Keratinocyte (primary cell): Measurements from ENCODE around the gene TMEM63B. TPM values are rescaled to one million over a fixed set of nuclear protein-coding genes. Genes with fewer than 3 reads are reported as not detected.

ENCODE experiments used
- DNase-seq: peaks from one replicate; pipeline ENCODE4 v3.0.0-alpha.2; 2011; ENCODE audit warnings: low read depth, missing footprints, low spot score
- FAIRE-seq: peaks from 2 replicates; lab custom pipeline; 2011; peaks lifted over from hg19 to GRCh38; lab: Jason Lieb, UNC
- H2AFZ ChIP-seq: 2 replicates; pipeline ENCODE4 v1.6.0; 2012; ENCODE audit warnings: low read length, control low read depth, inconsistent platforms; ENCODE audit not compliant: control insufficient read depth
- H3K27ac ChIP-seq: 2 replicates; pipeline ENCODE4 v1.5.1; 2011; ENCODE audit warnings: low read length; ENCODE audit not compliant: control insufficient read depth, insufficient read depth
- H3K27me3 ChIP-seq: 3 replicates; pipeline ENCODE4 v1.6.0; 2011; ENCODE audit warnings: low read length; ENCODE audit not compliant: control insufficient read depth, insufficient read depth; ENCODE audit errors: extremely low read depth
- H3K36me3 ChIP-seq, 2 experiments: 2 replicates in 1 of 2; 3 replicates in 1 of 2; pipeline ENCODE4 v1.5.1; 2011; ENCODE audit warnings: low read length in 2 of 2, mild to moderate bottlenecking in 1 of 2; ENCODE audit not compliant: control insufficient read depth in 2 of 2, insufficient read depth in 2 of 2; ENCODE audit errors: extremely low read depth in 1 of 2
- H3K4me1 ChIP-seq: 3 replicates; pipeline ENCODE4 v1.5.1; 2011; ENCODE audit warnings: low read length; ENCODE audit not compliant: control insufficient read depth, insufficient read depth; ENCODE audit errors: extremely low read depth
- H3K4me2 ChIP-seq: 3 replicates; pipeline ENCODE4 v1.6.0; 2011; ENCODE audit warnings: low read depth, low read length; ENCODE audit not compliant: control insufficient read depth, insufficient read depth; ENCODE audit errors: extremely low read depth
- H3K4me3 ChIP-seq, 3 experiments: fragments of 200-600 bp in 1 of 3; sonication (generic) in 1 of 3; 2 replicates in 2 of 3; 3 replicates in 1 of 3; pipeline ENCODE4 v1.5.1; 2011 to 2016; ENCODE audit warnings: low read length in 3 of 3, mild to moderate bottlenecking in 3 of 3, control low read depth in 2 of 3, inconsistent platforms in 1 of 3, low read depth in 1 of 3, mixed read lengths in 1 of 3, mixed run types in 1 of 3, moderate library complexity in 1 of 3; ENCODE audit not compliant: control insufficient read depth in 2 of 3, insufficient read depth in 2 of 3; ENCODE audit errors: extremely low read depth in 1 of 3
- H3K79me2 ChIP-seq: 2 replicates; pipeline ENCODE4 v1.6.0; 2012; ENCODE audit warnings: low read length; ENCODE audit not compliant: control insufficient read depth, insufficient read depth
- H3K9ac ChIP-seq: 3 replicates; pipeline ENCODE4 v1.6.0; 2011; ENCODE audit warnings: low read length; ENCODE audit not compliant: control insufficient read depth, insufficient read depth; ENCODE audit errors: extremely low read depth
- H3K9me1 ChIP-seq: 3 replicates; pipeline ENCODE4 v1.6.0; 2011; ENCODE audit warnings: low read length; ENCODE audit not compliant: control insufficient read depth, insufficient read depth; ENCODE audit errors: extremely low read depth
- H3K9me3 ChIP-seq: 2 replicates; pipeline ENCODE4 v1.5.1; 2012; ENCODE audit warnings: low read depth, low read length; ENCODE audit not compliant: control insufficient read depth
- H4K20me1 ChIP-seq: 3 replicates; pipeline ENCODE4 v1.6.0; 2011; ENCODE audit warnings: low read length; ENCODE audit not compliant: control insufficient read depth, insufficient read depth; ENCODE audit errors: extremely low read depth
- CTCF ChIP-seq, 3 experiments: IDR thresholded peaks in 1 of 3; conservative IDR thresholded peaks in 1 of 3; optimal IDR thresholded peaks in 1 of 3; 2 replicates in 2 of 3; 3 replicates in 1 of 3; pipeline versions ENCODE3 to v1.5.1; 2011; ENCODE audit warnings: low read length in 3 of 3, mild to moderate bottlenecking in 3 of 3, moderate library complexity in 2 of 3, control low read depth in 1 of 3, inconsistent platforms in 1 of 3; ENCODE audit not compliant: insufficient read depth in 2 of 3; ENCODE audit errors: extremely low read depth in 1 of 3
- EZH2 ChIP-seq: IDR thresholded peaks from one replicate; pipeline ENCODE4 v1.6.1; 2012; ENCODE audit warnings: inconsistent platforms, mild to moderate bottlenecking, low read length, moderate library complexity
- dilution Hi-C: fragments of 300-500 bp; cut with MboI; formaldehyde crosslinking; loops from one replicate; pipeline ENCODE4 v1.7.0; 2020; ENCODE audit warnings: low sequenced_read_pairs; ENCODE audit not compliant: extremely low pct_ligation_motif_present
- polyA plus RNA-seq, 5 experiments: library from polyadenylated mRNA; depleted of rRNA in 3 of 5; stranded (reverse) in 3 of 5; stranded (forward) in 1 of 5; unstranded in 1 of 5; fragments of >200 nt; gene quantifications; 1 replicate in 1 of 5; 2 replicates in 3 of 5; 3 replicates in 1 of 5; pipeline versions ENCODE4 v1.2.1 to v1.2.3, GENCODE V29; 2011 to 2012; ENCODE audit warnings: missing spikeins in 2 of 5, low read depth in 1 of 5, low replicate concordance in 1 of 5

Gene TMEM63B
- polyA plus RNA-seq, 1 donor (not counting 4 experiments of a cell fraction or from before 2014, with no cell fraction given), result 64.8 TPM

GRCh38 chr6:44147256-44147655 is 19.9 kb downstream of the TMEM63B start:
- dilution Hi-C loops, result no loop called here
- no peaks in the 10 kb centered on the region for H4K20me1 ChIP-seq
- H3K36me3 ChIP-seq, result peaks cover 51 to 53% of the 10 kb centered on the region in 2 experiments
- H3K27me3 ChIP-seq, result no peaks in the 10 kb centered on the region
- no peaks in the 10 kb centered on the region for H3K9me3 ChIP-seq
- H3K9ac ChIP-seq, result no peak overlapping the region
- FAIRE-seq (no peak), DNase-seq (no peak)
- no peaks in the 10 kb centered on the region for H3K79me2 ChIP-seq
- no peaks in the 10 kb centered on the region for H3K4me1 ChIP-seq
- no peaks in the 10 kb centered on the region for H3K9me1 ChIP-seq
- no peak overlapping the region for H2AFZ ChIP-seq
- TF ChIP-seq CTCF (optimal IDR thresholded peaks at IDR 0.05 in 1 of 3, IDR thresholded peaks at IDR 0.05 in 1 of 3, conservative IDR thresholded peaks at IDR 0.05 in 1 of 3; ENCODE audit: extremely low read depth in 1 of 3, insufficient read depth in 2 of 3, low read length in 3 of 3) (no peak), EZH2 (no peak)
- H3K27ac ChIP-seq, result no peak overlapping the region
- H3K4me3 ChIP-seq, result no peak overlapping the region
- no peak overlapping the region for H3K4me2 ChIP-seq

GRCh38 chr6:44148306-44148705 is 21.0 kb downstream of the TMEM63B start:
- no peak for DNase-seq
- Histone ChIP-seq H3K27me3 (no peaks in the 10 kb centered on the region), H3K27ac (no peak overlapping the region), H4K20me1 (no peaks in the 10 kb centered on the region), H3K36me3 (peaks cover 54 to 56% of the 10 kb centered on the region in 2 experiments), H3K4me1 (no peaks in the 10 kb centered on the region), H2AFZ (no peak overlapping the region), H3K4me3 (no peak overlapping the region), H3K9me3 (no peaks in the 10 kb centered on the region), H3K4me2 (no peak overlapping the region), H3K9ac (no peak overlapping the region), H3K9me1 (no peaks in the 10 kb centered on the region), H3K79me2 (no peaks in the 10 kb centered on the region)
- dilution Hi-C loops, result no loop called here
- no peak for FAIRE-seq
- TF ChIP-seq EZH2 (no peak), CTCF (optimal IDR thresholded peaks at IDR 0.05 in 1 of 3, IDR thresholded peaks at IDR 0.05 in 1 of 3, conservative IDR thresholded peaks at IDR 0.05 in 1 of 3; ENCODE audit: extremely low read depth in 1 of 3, insufficient read depth in 2 of 3, low read length in 3 of 3) (no peak)
